Testis (tissue), 2 donors: Measurements from ENCODE around the gene ROBO4.

Source experiments
- POLR2A ChIP-seq: fragments of 450-650 bp; IDR thresholded peaks from one replicate; pipeline ENCODE4 v1.6.1; 2017; ENCODE audit warnings: antibody characterized with exemption, mild to moderate bottlenecking, moderate library complexity
- TF ChIP-seq, protein P1 (sequence below), 3 experiments: fragments of 450-650 bp in 2 of 3; fragments of 200-600 bp in 1 of 3; sonication (generic) in 1 of 3; IDR thresholded peaks; one replicate each; pipeline ENCODE4 v1.5.1; 2016 to 2019; ENCODE audit warnings: antibody characterized with exemption in 3 of 3, mild to moderate bottlenecking in 2 of 3, moderate library complexity in 1 of 3

- TF ChIP-seq, protein P1, sequence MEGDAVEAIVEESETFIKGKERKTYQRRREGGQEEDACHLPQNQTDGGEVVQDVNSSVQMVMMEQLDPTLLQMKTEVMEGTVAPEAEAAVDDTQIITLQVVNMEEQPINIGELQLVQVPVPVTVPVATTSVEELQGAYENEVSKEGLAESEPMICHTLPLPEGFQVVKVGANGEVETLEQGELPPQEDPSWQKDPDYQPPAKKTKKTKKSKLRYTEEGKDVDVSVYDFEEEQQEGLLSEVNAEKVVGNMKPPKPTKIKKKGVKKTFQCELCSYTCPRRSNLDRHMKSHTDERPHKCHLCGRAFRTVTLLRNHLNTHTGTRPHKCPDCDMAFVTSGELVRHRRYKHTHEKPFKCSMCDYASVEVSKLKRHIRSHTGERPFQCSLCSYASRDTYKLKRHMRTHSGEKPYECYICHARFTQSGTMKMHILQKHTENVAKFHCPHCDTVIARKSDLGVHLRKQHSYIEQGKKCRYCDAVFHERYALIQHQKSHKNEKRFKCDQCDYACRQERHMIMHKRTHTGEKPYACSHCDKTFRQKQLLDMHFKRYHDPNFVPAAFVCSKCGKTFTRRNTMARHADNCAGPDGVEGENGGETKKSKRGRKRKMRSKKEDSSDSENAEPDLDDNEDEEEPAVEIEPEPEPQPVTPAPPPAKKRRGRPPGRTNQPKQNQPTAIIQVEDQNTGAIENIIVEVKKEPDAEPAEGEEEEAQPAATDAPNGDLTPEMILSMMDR (IDR thresholded peaks at IDR 0.05) = no peak
- TF ChIP-seq POLR2A = no peak
These were observed 27.2 kb downstream of the ROBO4 start for GRCh38 chr11:124870430-124870829.
